Epithelial cell of proximal tubule (primary cell): ENCODE results near the gene PRIMA1. TPM values are rescaled to one million over a fixed set of nuclear protein-coding genes. Genes with fewer than 3 reads are reported as not detected.

ENCODE experiments used
- DNase-seq: peaks from one replicate; pipeline ENCODE4 v3.0.0-alpha.2; 2011; ENCODE audit warnings: low read depth
- H3K4me3 ChIP-seq: 2 replicates; pipeline ENCODE4 v1.5.1; 2011; ENCODE audit warnings: low read depth, mild to moderate bottlenecking, low read length
- CTCF ChIP-seq: conservative IDR thresholded peaks from 2 replicates; pipeline ENCODE4 v1.5.1; 2012; ENCODE audit warnings: low read depth, mild to moderate bottlenecking, low read length
- total RNA-seq: library from RNA; depleted of rRNA; stranded (reverse); fragments of >200 nt; gene quantifications from 2 replicates; pipeline ENCODE4 v1.2.3, GENCODE V29; 2015

The PRIMA1 gene
- not detected in 2 replicates for total RNA-seq

DNA sequence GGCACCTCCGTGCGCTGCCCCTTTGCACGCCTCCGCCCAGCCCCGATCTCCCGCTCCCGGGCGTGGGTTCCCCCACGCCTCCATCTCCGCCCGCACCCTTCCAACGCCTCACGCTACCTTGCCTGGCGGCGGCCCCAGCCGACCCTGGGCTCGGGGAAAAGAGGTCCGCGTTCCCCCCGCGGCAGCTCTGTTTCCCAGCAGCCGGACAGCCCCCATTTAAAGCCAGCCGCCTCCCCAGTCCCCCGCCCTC, at the start of gene PRIMA1:
Gene PRIMA1, minus strand, starts transcription at position 193 of the 250 bp plus-strand sequence. CDS start 767 bp downstream, outside the sequence.
- no peak within 1 kb of the TSS for H3K4me3 ChIP-seq

DNA sequence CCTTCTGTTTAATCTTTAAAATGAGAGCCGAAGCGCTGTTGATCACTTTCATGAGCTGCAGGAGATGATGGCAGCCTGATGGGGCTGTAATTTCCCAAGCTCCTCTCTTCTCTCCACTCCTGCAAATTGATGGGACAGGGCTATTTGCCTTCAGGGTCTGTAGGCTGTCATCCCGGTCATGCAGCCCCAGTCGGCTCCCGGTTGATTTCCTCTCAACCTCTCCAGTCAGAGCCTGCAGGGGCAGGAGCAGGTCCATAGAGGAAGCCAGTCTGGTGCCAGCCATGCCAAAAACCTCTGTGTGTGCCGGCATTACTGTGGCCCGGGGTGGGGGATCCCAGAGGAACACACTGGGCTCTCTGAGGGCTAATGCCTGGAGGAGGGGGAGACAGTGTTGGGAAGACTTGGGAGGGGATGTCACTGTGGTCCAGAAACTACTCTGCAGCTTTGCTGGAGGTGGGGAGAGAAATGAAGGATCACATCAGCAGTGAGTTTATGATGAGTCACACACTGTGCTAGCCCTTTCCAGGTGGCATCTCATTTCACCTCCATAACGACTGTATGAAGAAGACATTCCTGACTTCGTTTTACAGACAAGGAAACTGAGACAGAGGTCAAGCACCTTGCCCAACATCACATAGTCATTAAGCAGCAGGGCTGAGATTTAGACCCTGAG, 46.5 kb upstream of the PRIMA1 start:
- no peak for DNase-seq
- TF ChIP-seq CTCF, result no peak

More for the DNA sequence above, at the start of gene PRIMA1:
- DNase-seq, result no peak
- TF ChIP-seq CTCF, result no peak

DNA sequence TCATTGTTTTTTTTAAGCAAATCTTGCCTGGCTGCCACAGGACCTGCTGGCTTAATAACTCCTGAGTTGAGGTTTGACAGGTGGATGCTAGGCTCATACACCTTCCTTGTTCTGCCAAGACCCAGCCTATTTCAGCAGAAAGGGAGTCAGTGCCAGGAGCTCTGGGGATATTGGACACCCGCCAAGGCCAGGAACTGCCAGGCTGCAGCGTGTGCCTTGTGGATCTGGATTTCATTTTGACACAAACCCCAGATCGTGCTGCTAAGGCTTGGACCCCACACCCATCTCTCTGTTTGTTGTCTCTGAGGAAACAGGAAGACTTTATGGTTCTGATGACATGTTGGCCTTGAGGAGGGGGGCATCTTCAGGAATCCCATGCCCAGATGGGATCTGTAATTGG, 44.4 kb upstream of the PRIMA1 start:
- DNase-seq, result no peak
- TF ChIP-seq CTCF, result no peak

More for the DNA sequence above, 46.5 kb upstream of the PRIMA1 start:
- H3K4me3 ChIP-seq, result no peak overlapping the region

GRCh38 chr14:93832081-93832480, 43.8 kb upstream of the PRIMA1 start:
- DNase-seq, result no peak
- no peak for TF ChIP-seq CTCF
- H3K4me3 ChIP-seq, result no peak overlapping the region

More for the DNA sequence above, 44.4 kb upstream of the PRIMA1 start:
- no peak overlapping the region for H3K4me3 ChIP-seq

DNA sequence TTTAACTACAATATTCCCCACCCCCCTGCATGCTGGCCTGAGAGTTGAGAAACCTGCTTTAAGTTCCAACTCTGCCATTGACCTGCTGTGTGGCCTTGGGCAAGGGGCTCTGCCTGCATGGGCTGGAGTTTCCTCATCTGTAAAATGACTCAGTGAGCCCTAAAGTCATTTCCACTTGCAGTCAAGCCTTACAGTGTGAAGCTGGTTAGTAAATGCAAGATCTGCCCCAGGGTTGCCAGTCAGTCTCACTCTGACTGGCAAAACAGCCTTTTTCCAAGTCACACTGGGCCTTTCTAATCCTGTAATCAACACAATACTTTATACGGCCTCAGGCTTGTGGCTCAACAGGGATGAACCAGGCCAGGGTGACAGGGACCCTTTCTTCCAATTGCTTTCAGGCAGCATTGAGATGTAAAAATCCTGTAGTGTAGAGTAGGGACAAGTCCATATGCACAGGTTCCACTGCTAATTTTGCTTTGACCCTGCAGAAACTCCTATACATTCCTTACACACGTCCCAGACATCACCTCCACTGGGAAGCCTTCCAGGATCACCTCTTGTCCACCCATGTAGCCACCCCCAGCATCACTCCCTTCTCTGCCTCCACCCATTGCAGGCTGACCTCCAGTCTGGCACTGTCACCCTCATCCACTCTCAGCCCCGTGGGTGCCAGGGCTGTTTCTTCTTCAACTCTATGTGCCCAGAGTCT, 42.6 kb upstream of the PRIMA1 start:
- no peak for TF ChIP-seq CTCF
- no peak for DNase-seq
- no peak overlapping the region for H3K4me3 ChIP-seq

GRCh38 chr14:93829839-93830481, 41.7 kb upstream of the PRIMA1 start:
- no peak for TF ChIP-seq CTCF
- no peak for DNase-seq
- no peak overlapping the region for H3K4me3 ChIP-seq
